Melanocyte of skin (primary cell): ENCODE data around the gene TDRD15. TPM values are rescaled to one million over a fixed set of nuclear protein-coding genes. Genes with fewer than 3 reads are reported as not detected.

Experiments
- total RNA-seq, 2 donors: library from RNA; depleted of rRNA; stranded (reverse); fragments of >200 nt; gene quantifications; 2 replicates each; pipeline ENCODE4 v1.2.3, GENCODE V29; 2012

Gene TDRD15
- not detected for total RNA-seq

GRCh38 chr2:21123473-21124393, at the start of gene TDRD15:
TSS of gene TDRD15 (plus strand) at chr2:21123968. CDS start at chr2:21137468, 13,500 bp downstream.

Other genes starting within 250 kb of the TDRD15 start
- gene APOB, start 79.9 kb upstream of the TDRD15 start, total RNA-seq = under 1 TPM in 1 of 2 donors, not detected in 1; under 0.01 TPM